SK-N-SH (cell line): ENCODE results near the gene MYF6. TPM values are rescaled to one million over a fixed set of nuclear protein-coding genes. Genes with fewer than 3 reads are reported as not detected.

Experiments used
- CTCF ChIA-PET: fragments of 300-600, 350-600 bp; formaldehyde crosslinking; extraction: SDS; loops from one replicate; lab custom pipeline; 2021; lab: Yijun Ruan, JAX
- POLR2A ChIA-PET: fragments of 350-600 bp; sonication (Branson Sonifier 250); formaldehyde crosslinking; extraction: SDS; loops from one replicate; lab custom pipeline; 2020; ENCODE audit warnings: antibody characterized with exemption, inconsistent platforms; lab: Yijun Ruan, JAX
- DNase-seq: peaks from one replicate; pipeline ENCODE4 v3.0.0; 2012
- H2AFZ ChIP-seq: fragments of 200-600 bp; sonication (generic); 2 replicates; pipeline ENCODE4 v1.8.1; 2016; ENCODE audit warnings: antibody characterized with exemption, mild to moderate bottlenecking, low read depth
- H3F3A ChIP-seq: fragments of 200-600 bp; sonication (generic); replicated peaks from 2 replicates; pipeline ENCODE3; 2016; ENCODE audit warnings: antibody characterized with exemption, mild to moderate bottlenecking; ENCODE audit not compliant: insufficient read depth
- H3K27ac ChIP-seq, 2 experiments: fragments of 200-500 bp in 1 of 2; fragments of 200-600 bp in 1 of 2; sonication (Bioruptor generic) in 1 of 2; sonication (generic), shearing (Covaris generic) in 1 of 2; 2 replicates each; pipeline versions ENCODE4 v1.5.1 to v1.6.1; 2014 to 2016; ENCODE audit warnings: low read depth in 2 of 2, inconsistent platforms in 1 of 2, low read length in 1 of 2, mild to moderate bottlenecking in 1 of 2, mixed read lengths in 1 of 2
- H3K27me3 ChIP-seq: fragments of 200-600 bp; sonication (generic), shearing (Covaris generic); 2 replicates; pipeline ENCODE4 v1.6.1; 2016; ENCODE audit warnings: mixed run types; ENCODE audit not compliant: insufficient read depth
- H3K36me3 ChIP-seq, 2 experiments: fragments of 200-500 bp in 1 of 2; fragments of 200-600 bp in 1 of 2; sonication (Bioruptor generic) in 1 of 2; sonication (generic) in 1 of 2; replicated peaks in 1 of 2; 2 replicates each; pipeline versions ENCODE3 to v1.5.1; 2014 to 2016; ENCODE audit warnings: low read length in 1 of 2, mild to moderate bottlenecking in 1 of 2; ENCODE audit not compliant: insufficient read depth in 2 of 2, control insufficient read depth in 1 of 2
- H3K4me1 ChIP-seq, 2 experiments: fragments of 200-500 bp in 1 of 2; fragments of 200-600 bp in 1 of 2; sonication (Bioruptor generic) in 1 of 2; sonication (generic), shearing (Covaris generic) in 1 of 2; 2 replicates each; pipeline versions ENCODE4 v1.5.1 to v1.6.1; 2014 to 2016; ENCODE audit warnings: low read depth in 1 of 2, low read length in 1 of 2, mixed run types in 1 of 2; ENCODE audit not compliant: insufficient read depth in 2 of 2, control insufficient read depth in 1 of 2
- H3K4me2 ChIP-seq: fragments of 200-600 bp; sonication (generic), shearing (Covaris generic); 2 replicates; pipeline ENCODE4 v1.6.1; 2017; ENCODE audit warnings: mixed run types
- H3K4me3 ChIP-seq, 2 experiments: fragments of 200-500 bp in 1 of 2; fragments of 200-600 bp in 1 of 2; sonication (Bioruptor generic) in 1 of 2; sonication (generic), shearing (Covaris generic) in 1 of 2; 2 replicates each; pipeline versions ENCODE4 v1.5.1 to v1.8.1; 2014 to 2016; ENCODE audit warnings: low read depth in 2 of 2, inconsistent platforms in 1 of 2, low read length in 1 of 2, mild to moderate bottlenecking in 1 of 2, mixed read lengths in 1 of 2, moderate library complexity in 1 of 2
- H3K79me2 ChIP-seq: fragments of 200-600 bp; sonication (generic); 2 replicates; pipeline ENCODE4 v1.8.1; 2017; ENCODE audit warnings: mild to moderate bottlenecking; ENCODE audit not compliant: insufficient read depth
- H3K9ac ChIP-seq: fragments of 200-600 bp; sonication (generic); 2 replicates; pipeline ENCODE4 v1.6.1; 2017; ENCODE audit warnings: mixed run types
- H3K9me2 ChIP-seq: fragments of 200-600 bp; sonication (generic); 2 replicates; pipeline ENCODE4 v1.6.1; 2017; ENCODE audit warnings: mixed run types
- H3K9me3 ChIP-seq: fragments of 200-600 bp; sonication (generic); 2 replicates; pipeline ENCODE4 v1.6.1; 2017; ENCODE audit warnings: mixed run types, mild to moderate bottlenecking, moderate library complexity
- H4K20me1 ChIP-seq: fragments of 200-600 bp; sonication (generic); 2 replicates; pipeline ENCODE4 v1.6.1; 2017; ENCODE audit warnings: mild to moderate bottlenecking, mixed run types; ENCODE audit not compliant: insufficient read depth
- FOSL2 ChIP-seq: IDR thresholded peaks from 2 replicates; pipeline ENCODE4 v1.4.0; 2012; ENCODE audit warnings: low read depth, mild to moderate bottlenecking, moderate library complexity, borderline replicate concordance
- GATA2 ChIP-seq: sonication (generic); formaldehyde crosslinking; IDR thresholded peaks from 2 replicates; pipeline ENCODE4 v1.5.0; 2020; ENCODE audit warnings: mild to moderate bottlenecking, missing genetic modification reagents
- MEF2A ChIP-seq: IDR thresholded peaks from 2 replicates; pipeline ENCODE4 v1.4.0; 2012; ENCODE audit warnings: low read depth, borderline replicate concordance
- NFIC ChIP-seq: IDR thresholded peaks from 2 replicates; pipeline ENCODE4 v1.4.0; 2012; ENCODE audit warnings: borderline replicate concordance
- PBX3 ChIP-seq: IDR thresholded peaks from 2 replicates; pipeline ENCODE4; 2012
- POLR2AphosphoS5 ChIP-seq: IDR thresholded peaks from 2 replicates; pipeline ENCODE4 v1.6.1; 2012; ENCODE audit warnings: low read depth, low read length
- RCOR1 ChIP-seq: fragments of 150-350 bp; IDR thresholded peaks from 2 replicates; pipeline ENCODE4 v1.6.1; 2017; ENCODE audit warnings: antibody characterized with exemption, low read length
- REST ChIP-seq: IDR thresholded peaks from 2 replicates; pipeline ENCODE4 v1.6.1; 2012; ENCODE audit warnings: mild to moderate bottlenecking, low read depth, low read length, moderate library complexity
- RXRA ChIP-seq: IDR thresholded peaks from 2 replicates; pipeline ENCODE4 v1.4.0; 2012; ENCODE audit warnings: low read depth, mild to moderate bottlenecking, borderline replicate concordance
- WGBS: methylation state at CpG from one replicate; pipeline ENCODE4 v1.1.6; 2017; ENCODE audit warnings: low lambda C conversion rate; 5-methylcytosine and 5-hydroxymethylcytosine counted together
- polyA plus RNA-seq, 3 experiments: library from polyadenylated mRNA; depleted of rRNA; stranded (reverse); fragments of >200 nt; gene quantifications; 2 replicates each; pipeline ENCODE4 v1.2.3, GENCODE V29; 2012

Gene MYF6
- polyA plus RNA-seq, 1 of the 3 experiments (the other 2 are of a cell fraction), result not detected

GRCh38 chr12:80692114-80692513 lies 15.3 kb upstream of the MYF6 start:
- Histone ChIP-seq H3F3A (no peaks in the 10 kb centered on the region), H3K27me3 (no peaks in the 10 kb centered on the region; the same call in none of the 2 replicates), H3K9ac (no peak overlapping the region), H3K4me1 (no peaks in the 10 kb centered on the region), H3K9me3 (no peaks in the 10 kb centered on the region), H4K20me1 (no peaks in the 10 kb centered on the region), H3K4me3 (no peak overlapping the region), H2AFZ (no peak overlapping the region), H3K79me2 (no peaks in the 10 kb centered on the region), H3K9me2 (no peaks in the 10 kb centered on the region), H3K36me3 (no peaks in the 10 kb centered on the region), H3K4me2 (no peak overlapping the region), H3K27ac (no peak overlapping the region)
- DNase-seq, result no peak
- 11% methylated on average over 1 of the region's 1 CpG for WGBS
- no peak for TF ChIP-seq FOSL2
- no peak for TF ChIP-seq MEF2A
- TF ChIP-seq RCOR1, result no peak
- CTCF ChIA-PET, result no interaction called here
- POLR2A ChIA-PET, result no interaction called here

- H2AFZ ChIP-seq, result no peak overlapping the region
- POLR2A ChIA-PET, result no interaction called here
These were observed 10.1 kb upstream of the MYF6 start for GRCh38 chr12:80697270-80697887.

More at GRCh38 chr12:80697270-80697887, 10.1 kb upstream of the MYF6 start:
- no peak for DNase-seq
- 6% methylated on average over 2 of the region's 2 CpGs for WGBS
- Histone ChIP-seq H3K36me3 (no peaks in the 10 kb centered on the region), H3K27me3 (peaks cover 7% of the 10 kb centered on the region; the same call in 1 of the 2 replicates), H3K9me2 (no peaks in the 10 kb centered on the region; the same call in 1 of the 2 replicates), H4K20me1 (no peaks in the 10 kb centered on the region), H3K4me3 (no peak overlapping the region), H3K9ac (no peak overlapping the region), H3F3A (no peaks in the 10 kb centered on the region), H3K79me2 (no peaks in the 10 kb centered on the region), H3K4me2 (no peak overlapping the region), H3K27ac (no peak overlapping the region), H3K9me3 (no peaks in the 10 kb centered on the region), H3K4me1 (no peaks in the 10 kb centered on the region)
- CTCF ChIA-PET, result no interaction called here
- TF ChIP-seq FOSL2 (no peak), RXRA (no peak), MEF2A (no peak), PBX3 (no peak), POLR2AphosphoS5 (no peak), REST (no peak), GATA2 (CRISPR knock-in tag) (no peak), NFIC (no peak), RCOR1 (no peak)
